Measurements from ENCODE around the gene MBD5.

DNA sequence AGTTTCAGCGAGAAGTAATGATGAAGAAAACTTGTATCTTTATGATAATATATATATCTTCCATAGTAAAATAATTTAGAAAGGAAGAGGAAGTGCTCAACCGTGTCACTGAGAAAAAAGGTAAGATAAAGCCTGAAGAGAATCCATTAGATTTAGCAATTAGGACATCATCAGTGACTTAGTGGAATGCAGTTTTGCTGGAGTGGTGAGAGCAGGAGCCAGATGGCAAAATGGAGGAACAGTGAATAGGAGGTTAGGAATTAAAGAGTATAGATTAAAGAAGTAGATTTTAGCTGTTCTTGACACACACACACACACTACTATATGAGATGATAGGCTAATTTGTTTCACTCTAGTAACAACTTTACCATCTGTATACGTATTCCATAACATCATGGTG lies 466.5 kb downstream of the MBD5 start:
- TF ChIP-seq CTCF (conservative IDR thresholded peaks at IDR 0.05; ENCODE audit: low read length) (no peak), EZH2phosphoT487 (IDR thresholded peaks at IDR 0.05; ENCODE audit: borderline replicate concordance, low read depth, low read length) (no peak)
